Measurements from ENCODE around the gene CPLX1.
"Not testable (repeated sequence)": the region's sequence is repeated elsewhere in the genome, so short reads cannot be mapped to it uniquely, and the experiment has no call there.

The CPLX1 gene

DNA sequence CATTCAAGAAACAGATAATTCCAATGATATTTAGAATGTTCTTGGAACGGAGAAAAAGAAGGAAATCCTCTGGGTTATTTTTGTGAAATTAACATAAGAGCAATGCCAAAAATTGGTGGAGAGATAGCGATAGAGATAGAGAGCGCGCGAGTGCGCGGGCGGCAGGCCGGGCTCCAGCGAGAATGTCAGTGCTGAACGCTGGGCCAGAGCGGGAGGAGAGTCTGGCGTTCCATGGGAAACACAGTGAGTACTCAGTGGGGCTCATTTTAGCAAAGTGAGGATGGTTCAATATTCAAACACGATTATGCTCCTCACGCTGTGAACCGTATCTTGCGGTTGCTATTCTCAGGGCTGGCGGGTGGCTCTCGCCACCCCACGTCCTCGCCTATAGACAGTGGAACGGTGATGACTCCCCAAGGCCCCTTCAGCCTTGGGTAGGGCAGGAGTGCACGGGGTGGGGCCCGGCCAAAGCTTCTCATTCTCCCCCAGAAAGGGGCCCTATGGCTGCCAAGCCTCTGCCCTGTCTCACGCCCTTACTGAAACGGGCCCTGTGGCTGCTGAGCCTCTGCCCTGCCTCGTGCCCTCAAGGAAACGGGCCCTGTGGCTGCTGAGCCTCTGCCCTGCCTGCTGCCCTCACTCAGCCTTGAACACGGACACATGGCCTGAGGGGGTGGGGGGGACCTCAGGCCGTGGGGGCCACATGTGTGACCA, 16.9 kb downstream of the CPLX1 start:
- H3K79me1 ChIP-seq (ENCODE audit: low read depth, low read length), result no peaks in the 10 kb centered on the region
- no peak overlapping the region for H3K23ac ChIP-seq (ENCODE audit: low read depth, low read length, poor library complexity)
- no peak overlapping the region for H2BK120ac ChIP-seq (ENCODE audit: low read depth, low read length)
- H3K18ac ChIP-seq (ENCODE audit: low read length), result no peak overlapping the region
- H3K9me3 ChIP-seq (replicated peaks in 1 of 2; ENCODE audit: control insufficient read depth in 2 of 2, insufficient read depth in 1 of 2, low read depth in 1 of 2, low read length in 2 of 2), result peaks cover 0 to 2% of the 10 kb centered on the region in 2 donors
- H2BK15ac ChIP-seq (ENCODE audit: low read length), result no peak overlapping the region
- H3K27ac ChIP-seq (replicated peaks; ENCODE audit: low read length), result no peak overlapping the region
- H3K4me2 ChIP-seq (ENCODE audit: insufficient read depth, low read length, poor library complexity, severe bottlenecking), result no peak overlapping the region
- no peaks in the 10 kb centered on the region for H3K36me3 ChIP-seq (replicated peaks in 1 of 2; ENCODE audit: control insufficient read depth in 2 of 2, insufficient read depth in 2 of 2, low read length in 2 of 2)
- H4K91ac ChIP-seq (ENCODE audit: low read depth, low read length, poor library complexity), result no peak overlapping the region
- no peak overlapping the region for H3K14ac ChIP-seq (ENCODE audit: low read length)
- H2AFZ ChIP-seq (ENCODE audit: low read length), result no peak overlapping the region
- H3K9ac ChIP-seq (ENCODE audit: low read depth, low read length, poor library complexity), result no peak overlapping the region
- H3K27me3 ChIP-seq (ENCODE audit: control insufficient read depth in 3 of 3, insufficient read depth in 3 of 3, low read depth in 1 of 3, low read length in 3 of 3), result peaks cover 0 to 13% (median 7%) of the 10 kb centered on the region in 3 experiments
- no peaks in the 10 kb centered on the region for H3K4me1 ChIP-seq (ENCODE audit: control insufficient read depth in 2 of 2, insufficient read depth in 1 of 2, low read depth in 1 of 2, low read length in 2 of 2)
- H2AK5ac ChIP-seq (ENCODE audit: low read depth, low read length), result no peak overlapping the region
- WGBS, 2 donors (ENCODE audit: extremely low coverage in 2 of 2, insufficient read length in 2 of 2, insufficient replicate concordance in 1 of 2), result 100% methylated on average over 4 of the region's 30 CpGs; no CpG with 5 or more reads in 1 of the 2 donors
- no peak for DNase-seq (ENCODE audit: low spot score)
- H4K8ac ChIP-seq (ENCODE audit: low read depth, low read length), result no peak overlapping the region
- peak overlapping the region in 1 of 2 donors; percentile 46 for H3K4me3 ChIP-seq (ENCODE audit: low read length in 2 of 2)
- no peak overlapping the region for H3K4ac ChIP-seq (ENCODE audit: low read length)
- no peak overlapping the region for H2BK12ac ChIP-seq (ENCODE audit: low read length)
- H2BK5ac ChIP-seq (ENCODE audit: low read length), result no peak overlapping the region

GRCh38 chr4:807792-808191, 18.1 kb downstream of the CPLX1 start:
- H3K18ac ChIP-seq (ENCODE audit: low read length), result no peak overlapping the region
- no peak overlapping the region for H2AFZ ChIP-seq (ENCODE audit: low read length)
- no peak overlapping the region for H3K23ac ChIP-seq (ENCODE audit: low read depth, low read length, poor library complexity)
- H3K4ac ChIP-seq (ENCODE audit: low read length), result no peak overlapping the region
- H2AK5ac ChIP-seq (ENCODE audit: low read depth, low read length), result no peak overlapping the region
- no peak overlapping the region for H3K14ac ChIP-seq (ENCODE audit: low read length)
- H4K91ac ChIP-seq (ENCODE audit: low read depth, low read length, poor library complexity), result no peak overlapping the region
- no peak overlapping the region for H2BK12ac ChIP-seq (ENCODE audit: low read length)
- H3K79me1 ChIP-seq (ENCODE audit: low read depth, low read length), result no peaks in the 10 kb centered on the region
- no peak overlapping the region for H3K4me3 ChIP-seq (ENCODE audit: low read length in 2 of 2)
- no peak overlapping the region for H3K9ac ChIP-seq (ENCODE audit: low read depth, low read length, poor library complexity)
- peaks cover 0 to 2% of the 10 kb centered on the region in 2 donors for H3K9me3 ChIP-seq (replicated peaks in 1 of 2; ENCODE audit: control insufficient read depth in 2 of 2, insufficient read depth in 1 of 2, low read depth in 1 of 2, low read length in 2 of 2)
- H3K27me3 ChIP-seq (ENCODE audit: control insufficient read depth in 3 of 3, insufficient read depth in 3 of 3, low read depth in 1 of 3, low read length in 3 of 3), result peaks cover 0 to 7% (median 2%) of the 10 kb centered on the region in 3 experiments
- no peak overlapping the region for H2BK15ac ChIP-seq (ENCODE audit: low read length)
- no peaks in the 10 kb centered on the region for H3K36me3 ChIP-seq (replicated peaks in 1 of 2; ENCODE audit: control insufficient read depth in 2 of 2, insufficient read depth in 2 of 2, low read length in 2 of 2)
- no peak for DNase-seq (ENCODE audit: low spot score)
- WGBS, 2 donors (ENCODE audit: extremely low coverage in 2 of 2, insufficient read length in 2 of 2, insufficient replicate concordance in 1 of 2), result no CpG with 5 or more reads among the region's 5 CpGs
- no peak overlapping the region for H4K8ac ChIP-seq (ENCODE audit: low read depth, low read length)
- H3K27ac ChIP-seq (replicated peaks; ENCODE audit: low read length), result no peak overlapping the region
- no peak overlapping the region for H2BK120ac ChIP-seq (ENCODE audit: low read depth, low read length)
- no peaks in the 10 kb centered on the region for H3K4me1 ChIP-seq (ENCODE audit: control insufficient read depth in 2 of 2, insufficient read depth in 1 of 2, low read depth in 1 of 2, low read length in 2 of 2)
- no peak overlapping the region for H2BK5ac ChIP-seq (ENCODE audit: low read length)
- no peak overlapping the region for H3K4me2 ChIP-seq (ENCODE audit: insufficient read depth, low read length, poor library complexity, severe bottlenecking)

DNA sequence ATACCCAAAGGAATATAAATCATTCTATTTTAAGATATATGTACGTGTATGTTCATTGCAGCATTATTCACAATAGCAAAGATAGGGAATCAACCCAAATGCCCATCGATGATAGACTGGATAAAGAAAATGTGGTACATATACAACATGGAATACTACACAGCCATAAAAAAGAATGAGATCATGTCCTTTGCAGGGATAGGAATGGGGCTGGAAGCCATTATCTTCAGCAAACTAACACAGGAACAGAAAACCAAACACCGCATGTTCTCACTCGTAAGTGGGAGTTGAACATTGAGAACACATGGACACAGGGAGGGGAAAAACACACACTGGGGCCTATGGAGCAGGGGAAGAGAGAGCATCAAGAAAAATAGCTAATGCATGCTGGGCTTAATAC, 18.9 kb downstream of the CPLX1 start:
- WGBS, 2 donors (ENCODE audit: extremely low coverage in 2 of 2, insufficient read length in 2 of 2, insufficient replicate concordance in 1 of 2), result no CpG with 5 or more reads among the region's 4 CpGs
- H4K8ac ChIP-seq (ENCODE audit: low read depth, low read length); H2BK120ac ChIP-seq (ENCODE audit: low read depth, low read length); H4K91ac ChIP-seq (ENCODE audit: low read depth, low read length, poor library complexity); H3K4me1 ChIP-seq (ENCODE audit: control insufficient read depth in 2 of 2, insufficient read depth in 1 of 2, low read depth in 1 of 2, low read length in 2 of 2); H3K4ac ChIP-seq (ENCODE audit: low read length); H3K4me3 ChIP-seq (ENCODE audit: low read length in 2 of 2); H3K27me3 ChIP-seq (ENCODE audit: control insufficient read depth in 3 of 3, insufficient read depth in 3 of 3, low read depth in 1 of 3, low read length in 3 of 3); H3K9me3 ChIP-seq (replicated peaks in 1 of 2; ENCODE audit: control insufficient read depth in 2 of 2, insufficient read depth in 1 of 2, low read depth in 1 of 2, low read length in 2 of 2); H3K18ac ChIP-seq (ENCODE audit: low read length); H3K4me2 ChIP-seq (ENCODE audit: insufficient read depth, low read length, poor library complexity, severe bottlenecking); H3K9ac ChIP-seq (ENCODE audit: low read depth, low read length, poor library complexity); H3K36me3 ChIP-seq (replicated peaks in 1 of 2; ENCODE audit: control insufficient read depth in 2 of 2, insufficient read depth in 2 of 2, low read length in 2 of 2); H3K14ac ChIP-seq (ENCODE audit: low read length); H2BK12ac ChIP-seq (ENCODE audit: low read length); H3K79me1 ChIP-seq (ENCODE audit: low read depth, low read length); H3K27ac ChIP-seq (replicated peaks; ENCODE audit: low read length); H2BK5ac ChIP-seq (ENCODE audit: low read length); H2AK5ac ChIP-seq (ENCODE audit: low read depth, low read length); H2BK15ac ChIP-seq (ENCODE audit: low read length); DNase-seq (ENCODE audit: low spot score); H2AFZ ChIP-seq (ENCODE audit: low read length); H3K23ac ChIP-seq (ENCODE audit: low read depth, low read length, poor library complexity): not testable (repeated sequence)

GRCh38 chr4:804804-805203, 21.1 kb downstream of the CPLX1 start:
- Histone ChIP-seq H2BK15ac (ENCODE audit: low read length) (no peak overlapping the region), H3K4me3 (ENCODE audit: low read length in 2 of 2) (no peak overlapping the region), H3K14ac (ENCODE audit: low read length) (no peak overlapping the region), H4K8ac (ENCODE audit: low read depth, low read length) (no peak overlapping the region), H3K27ac (replicated peaks; ENCODE audit: low read length) (no peak overlapping the region), H3K27me3 (ENCODE audit: control insufficient read depth in 3 of 3, insufficient read depth in 3 of 3, low read depth in 1 of 3, low read length in 3 of 3) (no peaks in the 10 kb centered on the region), H3K4ac (ENCODE audit: low read length) (no peak overlapping the region), H3K9ac (ENCODE audit: low read depth, low read length, poor library complexity) (no peak overlapping the region), H3K18ac (ENCODE audit: low read length) (peak overlapping the region; percentile 12), H3K36me3 (replicated peaks in 1 of 2; ENCODE audit: control insufficient read depth in 2 of 2, insufficient read depth in 2 of 2, low read length in 2 of 2) (no peaks in the 10 kb centered on the region), H3K23ac (ENCODE audit: low read depth, low read length, poor library complexity) (no peak overlapping the region), H4K91ac (ENCODE audit: low read depth, low read length, poor library complexity) (no peak overlapping the region), H3K4me2 (ENCODE audit: insufficient read depth, low read length, poor library complexity, severe bottlenecking) (no peak overlapping the region), H3K9me3 (replicated peaks in 1 of 2; ENCODE audit: control insufficient read depth in 2 of 2, insufficient read depth in 1 of 2, low read depth in 1 of 2, low read length in 2 of 2) (peaks cover 0 to 3% of the 10 kb centered on the region in 2 donors), H2AK5ac (ENCODE audit: low read depth, low read length) (no peak overlapping the region), H2BK120ac (ENCODE audit: low read depth, low read length) (no peak overlapping the region), H3K79me1 (ENCODE audit: low read depth, low read length) (no peaks in the 10 kb centered on the region), H2AFZ (ENCODE audit: low read length) (no peak overlapping the region), H3K4me1 (ENCODE audit: control insufficient read depth in 2 of 2, insufficient read depth in 1 of 2, low read depth in 1 of 2, low read length in 2 of 2) (no peaks in the 10 kb centered on the region), H2BK12ac (ENCODE audit: low read length) (no peak overlapping the region), H2BK5ac (ENCODE audit: low read length) (no peak overlapping the region)
- no CpG with 5 or more reads among the region's 44 CpGs for WGBS, 2 donors (ENCODE audit: extremely low coverage in 2 of 2, insufficient read length in 2 of 2, insufficient replicate concordance in 1 of 2)
- no peak for DNase-seq (ENCODE audit: low spot score)

All from neuronal stem cell (in vitro differentiated cells).